Pancreas (tissue), 10 donors: Measurements from ENCODE around the gene PARVA. TPM values are rescaled to one million over a fixed set of nuclear protein-coding genes. Genes with fewer than 3 reads are reported as not detected.

ENCODE experiments used
- ATAC-seq, 4 donors: fragments of 200-7000 bp; cut with Tn5 transposase; one replicate each; pipeline versions ENCODE4 v1.8.0 to v1.9.1; 2020; ENCODE audit warnings: mild to moderate bottlenecking in 4 of 4, moderate library complexity in 4 of 4
- DNase-seq, 6 donors: peaks; one replicate each; pipeline ENCODE4 v3.0.0-alpha.2; 2020
- FAIRE-seq: peaks from 2 replicates; lab custom pipeline; 2012; peaks lifted over from hg19 to GRCh38; lab: Jason Lieb, UNC
- H3K27ac ChIP-seq, 4 donors: fragments of 200-600 bp; sonication (generic); 1 replicate in 3 of 4; 2 replicates in 1 of 4; pipeline versions ENCODE4 v1.5.0 to v1.8.0; 2020
- H3K27me3 ChIP-seq, 4 donors: fragments of 200-600 bp; one replicate each; pipeline ENCODE4 v1.8.0; 2021
- H3K36me3 ChIP-seq, 3 donors: fragments of 200-600 bp; sonication (generic) in 1 of 3; one replicate each; pipeline versions ENCODE4 v1.5.0 to v1.8.0; 2020 to 2021
- H3K4me1 ChIP-seq, 3 donors: fragments of 200-600 bp; one replicate each; pipeline ENCODE4 v1.8.0; 2021
- H3K4me3 ChIP-seq, 4 donors: fragments of 200-600 bp; sonication (generic) in 2 of 4; one replicate each; pipeline versions ENCODE4 v1.5.0 to v1.8.0; 2020 to 2021
- H3K9me3 ChIP-seq, 4 donors: fragments of 200-600 bp; one replicate each; pipeline ENCODE4 v1.8.0; 2021
- CTCF ChIP-seq, 4 donors: fragments of 200-600 bp; sonication (generic) in 3 of 4; IDR thresholded peaks; one replicate each; pipeline versions ENCODE4 v1.5.0 to v1.8.0; 2021; ENCODE audit warnings: antibody characterized with exemption in 4 of 4
- WGBS, 2 donors: extraction: QIAGEN DNeasy Blood & Tissue Kit; methylation state at CpG; one replicate each; pipeline ENCODE4 v1.1.7; 2013; 5-methylcytosine and 5-hydroxymethylcytosine counted together
- intact Hi-C, 3 donors: fragments of 100-400 bp; cut with DNase I; formaldehyde crosslinking; loops; one replicate each; pipeline versions ENCODE4 v1.11.1 to v1.14.2; 2022
- polyA plus RNA-seq, 2 donors: library from polyadenylated mRNA; stranded (reverse); fragments of 200-250 nt; gene quantifications; one replicate each; pipeline ENCODE4 v1.2.3, GENCODE V29; 2013
- total RNA-seq, 6 donors: library from RNA; stranded (reverse); fragmentation: NEBNext Ultra II Directional in 4 of 6; extraction: Animal tissue kit (Norgen Biotek cat#: 25700) in 4 of 6; gene quantifications; one replicate each; pipeline versions ENCODE4 v1.2.1 to v1.2.4, GENCODE V29; 2021 to 2023
- donor health status: healthy with polysubstance abuse.
- donor health status: DM: no; HTN: no; CAD: no; lungs with moderate emphysema.
- donor health status: DM: no; HTN: no; CAD: no.
- donor health status: control.
- donor health status: control.
- donor health status: Bipolar disorder and iron deficiency.
- donor health status: DM: yes; HTN: yes; CAD: no.
- donor health status: DM: no; HTN: no; CAD: no.
- donor health status: DM: no; HTN: no; CAD: no.
- donor health status: DM: yes; HTN: yes; CAD: no.

Gene PARVA
- total and polyA plus RNA-seq, 8 donors: 12.4 to 61.9 (median 43.1) TPM

GRCh38 chr11:12531681-12532080 lies 154.3 kb downstream of the PARVA start:
- 95 to 96% methylated on average over 3 of the region's 3 CpGs for WGBS, 2 donors

GRCh38 chr11:12532580-12532979 lies 155.2 kb downstream of the PARVA start:
- Histone ChIP-seq H3K27me3 (no peaks in the 10 kb centered on the region), H3K4me1 (peaks cover 0 to 3% (median 0%) of the 10 kb centered on the region in 3 donors), H3K36me3 (peaks cover 0 to 15% (median 0%) of the 10 kb centered on the region in 3 donors), H3K27ac (no peak overlapping the region), H3K4me3 (no peak overlapping the region), H3K9me3 (no peaks in the 10 kb centered on the region)
- no peak for FAIRE-seq
- DNase-seq: no peak
- no peak for ATAC-seq
- intact Hi-C loops: no loop called here
- 97 to 98% methylated on average over 14 of the region's 14 CpGs for WGBS, 2 donors
- TF ChIP-seq CTCF (IDR thresholded peaks at IDR 0.05): no peak

More at GRCh38 chr11:12531681-12532080, 154.3 kb downstream of the PARVA start:
- no peaks in the 10 kb centered on the region for H3K9me3 ChIP-seq
- FAIRE-seq (no peak), DNase-seq (no peak), ATAC-seq (no peak)
- H3K36me3 ChIP-seq: peaks cover 0 to 18% (median 0%) of the 10 kb centered on the region in 3 donors
- TF ChIP-seq CTCF (IDR thresholded peaks at IDR 0.05): no peak
- H3K4me3 ChIP-seq: no peak overlapping the region
- H3K4me1 ChIP-seq: no peaks in the 10 kb centered on the region
- intact Hi-C loops: no loop called here
- no peak overlapping the region for H3K27ac ChIP-seq
- no peaks in the 10 kb centered on the region for H3K27me3 ChIP-seq

GRCh38 chr11:12534549-12534948 lies 157.2 kb downstream of the PARVA start:
- Histone ChIP-seq H3K36me3 (no peaks in the 10 kb centered on the region), H3K9me3 (no peaks in the 10 kb centered on the region), H3K27ac (no peak overlapping the region), H3K4me1 (peaks cover 0 to 3% (median 0%) of the 10 kb centered on the region in 3 donors), H3K27me3 (no peaks in the 10 kb centered on the region), H3K4me3 (no peak overlapping the region)
- no peak for DNase-seq
- 48 to 54% methylated on average over 2 of the region's 2 CpGs for WGBS, 2 donors
- ATAC-seq: peak in 2 of 4 donors; percentile 26 to 32
- TF ChIP-seq CTCF (IDR thresholded peaks at IDR 0.05): no peak
- FAIRE-seq: no peak
- intact Hi-C loops: no loop called here

- H3K9me3 ChIP-seq: no peaks in the 10 kb centered on the region
- H3K27ac ChIP-seq: no peak overlapping the region
- intact Hi-C loops: no loop called here
- ATAC-seq (no peak), DNase-seq (no peak), FAIRE-seq (no peak)
- no peaks in the 10 kb centered on the region for H3K27me3 ChIP-seq
- no peak for TF ChIP-seq CTCF (IDR thresholded peaks at IDR 0.05)
- WGBS, 2 donors: 98 to 99% methylated on average over 3 of the region's 3 CpGs
- H3K36me3 ChIP-seq: no peaks in the 10 kb centered on the region
- H3K4me3 ChIP-seq: no peak overlapping the region
- peaks cover 0 to 3% (median 0%) of the 10 kb centered on the region in 3 donors for H3K4me1 ChIP-seq
Observed at GRCh38 chr11:12535321-12535720, 157.9 kb downstream of the PARVA start.

GRCh38 chr11:12536566-12536965 lies 159.2 kb downstream of the PARVA start:
- peaks cover 0 to 3% (median 0%) of the 10 kb centered on the region in 3 donors for H3K4me1 ChIP-seq
- H3K27ac ChIP-seq: no peak overlapping the region
- H3K27me3 ChIP-seq: no peaks in the 10 kb centered on the region
- H3K4me3 ChIP-seq: no peak overlapping the region
- no peaks in the 10 kb centered on the region for H3K9me3 ChIP-seq
- WGBS, 2 donors: 91 to 98% methylated on average over 6 of the region's 6 CpGs
- intact Hi-C loops: no loop called here
- peak in 1 of 4 donors; percentile 3 for ATAC-seq
- no peak for TF ChIP-seq CTCF (IDR thresholded peaks at IDR 0.05)
- FAIRE-seq: no peak
- no peaks in the 10 kb centered on the region for H3K36me3 ChIP-seq
- DNase-seq: no peak
